GM19238 (cell line): ENCODE measurements around the gene RAPSN.

Source experiments
- DNase-seq: peaks from one replicate; pipeline ENCODE4 v3.0.0; 2011; ENCODE audit warnings: low spot score; ENCODE audit not compliant: insufficient read length

Gene RAPSN

GRCh38 chr11:47448566-47449427, at the start of gene RAPSN:
RAPSN (minus strand) TSS chr11:47449136; CDS start chr11:47448964, 172 bp downstream.
- no peak for DNase-seq

- DNase-seq = no peak
Measured at GRCh38 chr11:47498149-47498548, 49.2 kb upstream of the RAPSN start.

GRCh38 chr11:47496808-47497207, 47.9 kb upstream of the RAPSN start:
- no peak for DNase-seq

GRCh38 chr11:47495856-47496217, 46.9 kb upstream of the RAPSN start:
- DNase-seq = no peak

- DNase-seq = no peak
Measured at GRCh38 chr11:47495011-47495855, 46.3 kb upstream of the RAPSN start.

GRCh38 chr11:47489395-47489755, 40.4 kb upstream of the RAPSN start:
- no peak for DNase-seq

- DNase-seq = no peak
Measured at GRCh38 chr11:47488674-47489394, 39.9 kb upstream of the RAPSN start.

- DNase-seq = no peak
Measured at GRCh38 chr11:47488111-47488510, 39.2 kb upstream of the RAPSN start.

- no peak for DNase-seq
Measured at GRCh38 chr11:47487421-47487820, 38.5 kb upstream of the RAPSN start.

- no peak for DNase-seq
Measured at GRCh38 chr11:47485107-47485506, 36.2 kb upstream of the RAPSN start.

GRCh38 chr11:47483457-47483856, 34.5 kb upstream of the RAPSN start:
- DNase-seq = no peak

GRCh38 chr11:47480762-47481161, 31.8 kb upstream of the RAPSN start:
- DNase-seq = no peak

GRCh38 chr11:47478651-47479329, 29.9 kb upstream of the RAPSN start:
- DNase-seq = no peak

GRCh38 chr11:47477753-47478152, 28.8 kb upstream of the RAPSN start:
- DNase-seq = no peak

- no peak for DNase-seq
Measured at GRCh38 chr11:47477323-47477722, 28.4 kb upstream of the RAPSN start.

GRCh38 chr11:47470671-47471070, 21.7 kb upstream of the RAPSN start:
- no peak for DNase-seq

- DNase-seq = no peak
Measured at GRCh38 chr11:47469361-47470179, 20.6 kb upstream of the RAPSN start.

GRCh38 chr11:47468598-47469214, 19.8 kb upstream of the RAPSN start:
- DNase-seq = no peak

GRCh38 chr11:47467357-47467756, 18.4 kb upstream of the RAPSN start:
- no peak for DNase-seq

- DNase-seq = no peak
Measured at GRCh38 chr11:47466701-47467250, 17.8 kb upstream of the RAPSN start.
